Neural cell (in vitro differentiated cells): Measurements from ENCODE around the gene DIRAS2.

Source experiments
- CTCF ChIP-seq: fragments of 450-650 bp; IDR thresholded peaks from 2 replicates; pipeline ENCODE4 v1.5.1; 2014; ENCODE audit warnings: antibody characterized with exemption, mild to moderate bottlenecking, moderate library complexity; ENCODE audit not compliant: poor library complexity, severe bottlenecking
- EP300 ChIP-seq: fragments of 450-650 bp; conservative IDR thresholded peaks from 2 replicates; pipeline ENCODE4 v1.6.1; 2014; ENCODE audit warnings: antibody characterized with exemption, mild to moderate bottlenecking, moderate library complexity; ENCODE audit not compliant: poor library complexity, severe bottlenecking
- EZH2 ChIP-seq: fragments of 200-600, 300-800 bp; shearing (Covaris generic), sonication (generic); IDR thresholded peaks from 2 replicates; pipeline ENCODE4 v1.6.1; 2014; ENCODE audit warnings: antibody characterized with exemption, low read length, borderline replicate concordance, mild to moderate bottlenecking; ENCODE audit not compliant: insufficient read depth, poor library complexity, severe bottlenecking
- MXI1 ChIP-seq: fragments of 450-650 bp; conservative IDR thresholded peaks from 2 replicates; pipeline ENCODE4 v1.6.1; 2014; ENCODE audit warnings: antibody characterized with exemption, mild to moderate bottlenecking; ENCODE audit not compliant: poor library complexity, severe bottlenecking
- POLR2AphosphoS5 ChIP-seq: IDR thresholded peaks from 2 replicates; pipeline ENCODE4 v1.6.1; 2012
- RAD21 ChIP-seq: fragments of 450-650 bp; conservative IDR thresholded peaks from 2 replicates; pipeline ENCODE4 v1.6.1; 2014; ENCODE audit warnings: antibody characterized with exemption, mild to moderate bottlenecking, moderate library complexity
- REST ChIP-seq: IDR thresholded peaks from 2 replicates; pipeline ENCODE4 v1.6.1; 2012; ENCODE audit warnings: borderline replicate concordance
- SMC3 ChIP-seq: fragments of 450-650 bp; conservative IDR thresholded peaks from 2 replicates; pipeline ENCODE4 v1.6.1; 2014; ENCODE audit warnings: antibody characterized with exemption, mild to moderate bottlenecking, moderate library complexity; ENCODE audit not compliant: poor library complexity
- TAF1 ChIP-seq: IDR thresholded peaks from 2 replicates; pipeline ENCODE4 v1.6.1; 2012; ENCODE audit warnings: low read depth

- no peak for TF ChIP-seq EP300
- TF ChIP-seq EZH2, result no peak
- no peak for TF ChIP-seq POLR2AphosphoS5
- TF ChIP-seq REST, result no peak
- TF ChIP-seq CTCF, result no peak
- no peak for TF ChIP-seq TAF1
- TF ChIP-seq SMC3, result no peak
- no peak for TF ChIP-seq RAD21
- TF ChIP-seq MXI1, result no peak
Measured at GRCh38 chr9:90579181-90579580, 63.4 kb downstream of the DIRAS2 start.
